Keratinocyte (primary cell): ENCODE results near the gene RFTN1. TPM values are rescaled to one million over a fixed set of nuclear protein-coding genes. Genes with fewer than 3 reads are reported as not detected.

Experiments used
- DNase-seq: peaks from one replicate; pipeline ENCODE4 v3.0.0-alpha.2; 2011; ENCODE audit warnings: low read depth, missing footprints, low spot score
- FAIRE-seq: peaks from 2 replicates; lab custom pipeline; 2011; peaks lifted over from hg19 to GRCh38; lab: Jason Lieb, UNC
- H2AFZ ChIP-seq: 2 replicates; pipeline ENCODE4 v1.6.0; 2012; ENCODE audit warnings: low read length, control low read depth, inconsistent platforms; ENCODE audit not compliant: control insufficient read depth
- H3K27ac ChIP-seq: 2 replicates; pipeline ENCODE4 v1.5.1; 2011; ENCODE audit warnings: low read length; ENCODE audit not compliant: control insufficient read depth, insufficient read depth
- H3K27me3 ChIP-seq: 3 replicates; pipeline ENCODE4 v1.6.0; 2011; ENCODE audit warnings: low read length; ENCODE audit not compliant: control insufficient read depth, insufficient read depth; ENCODE audit errors: extremely low read depth
- H3K36me3 ChIP-seq, 2 experiments: 2 replicates in 1 of 2; 3 replicates in 1 of 2; pipeline ENCODE4 v1.5.1; 2011; ENCODE audit warnings: low read length in 2 of 2, mild to moderate bottlenecking in 1 of 2; ENCODE audit not compliant: control insufficient read depth in 2 of 2, insufficient read depth in 2 of 2; ENCODE audit errors: extremely low read depth in 1 of 2
- H3K4me1 ChIP-seq: 3 replicates; pipeline ENCODE4 v1.5.1; 2011; ENCODE audit warnings: low read length; ENCODE audit not compliant: control insufficient read depth, insufficient read depth; ENCODE audit errors: extremely low read depth
- H3K4me2 ChIP-seq: 3 replicates; pipeline ENCODE4 v1.6.0; 2011; ENCODE audit warnings: low read depth, low read length; ENCODE audit not compliant: control insufficient read depth, insufficient read depth; ENCODE audit errors: extremely low read depth
- H3K4me3 ChIP-seq, 3 experiments: fragments of 200-600 bp in 1 of 3; sonication (generic) in 1 of 3; 2 replicates in 2 of 3; 3 replicates in 1 of 3; pipeline ENCODE4 v1.5.1; 2011 to 2016; ENCODE audit warnings: low read length in 3 of 3, mild to moderate bottlenecking in 3 of 3, control low read depth in 2 of 3, inconsistent platforms in 1 of 3, low read depth in 1 of 3, mixed read lengths in 1 of 3, mixed run types in 1 of 3, moderate library complexity in 1 of 3; ENCODE audit not compliant: control insufficient read depth in 2 of 3, insufficient read depth in 2 of 3; ENCODE audit errors: extremely low read depth in 1 of 3
- H3K79me2 ChIP-seq: 2 replicates; pipeline ENCODE4 v1.6.0; 2012; ENCODE audit warnings: low read length; ENCODE audit not compliant: control insufficient read depth, insufficient read depth
- H3K9ac ChIP-seq: 3 replicates; pipeline ENCODE4 v1.6.0; 2011; ENCODE audit warnings: low read length; ENCODE audit not compliant: control insufficient read depth, insufficient read depth; ENCODE audit errors: extremely low read depth
- H3K9me1 ChIP-seq: 3 replicates; pipeline ENCODE4 v1.6.0; 2011; ENCODE audit warnings: low read length; ENCODE audit not compliant: control insufficient read depth, insufficient read depth; ENCODE audit errors: extremely low read depth
- H3K9me3 ChIP-seq: 2 replicates; pipeline ENCODE4 v1.5.1; 2012; ENCODE audit warnings: low read depth, low read length; ENCODE audit not compliant: control insufficient read depth
- H4K20me1 ChIP-seq: 3 replicates; pipeline ENCODE4 v1.6.0; 2011; ENCODE audit warnings: low read length; ENCODE audit not compliant: control insufficient read depth, insufficient read depth; ENCODE audit errors: extremely low read depth
- EZH2 ChIP-seq: IDR thresholded peaks from one replicate; pipeline ENCODE4 v1.6.1; 2012; ENCODE audit warnings: inconsistent platforms, mild to moderate bottlenecking, low read length, moderate library complexity
- dilution Hi-C: fragments of 300-500 bp; cut with MboI; formaldehyde crosslinking; loops from one replicate; pipeline ENCODE4 v1.7.0; 2020; ENCODE audit warnings: low sequenced_read_pairs; ENCODE audit not compliant: extremely low pct_ligation_motif_present
- polyA plus RNA-seq, 5 experiments: library from polyadenylated mRNA; depleted of rRNA in 3 of 5; stranded (reverse) in 3 of 5; stranded (forward) in 1 of 5; unstranded in 1 of 5; fragments of >200 nt; gene quantifications; 1 replicate in 1 of 5; 2 replicates in 3 of 5; 3 replicates in 1 of 5; pipeline versions ENCODE4 v1.2.1 to v1.2.3, GENCODE V29; 2011 to 2012; ENCODE audit warnings: missing spikeins in 2 of 5, low read depth in 1 of 5, low replicate concordance in 1 of 5
- TF ChIP-seq, protein P1 (sequence below), 3 experiments: IDR thresholded peaks in 1 of 3; conservative IDR thresholded peaks in 1 of 3; optimal IDR thresholded peaks in 1 of 3; 2 replicates in 2 of 3; 3 replicates in 1 of 3; pipeline versions ENCODE3 to v1.5.1; 2011; ENCODE audit warnings: low read length in 3 of 3, mild to moderate bottlenecking in 3 of 3, moderate library complexity in 2 of 3, control low read depth in 1 of 3, inconsistent platforms in 1 of 3; ENCODE audit not compliant: insufficient read depth in 2 of 3; ENCODE audit errors: extremely low read depth in 1 of 3

The RFTN1 gene
- polyA plus RNA-seq, 1 donor (not counting 4 experiments of a cell fraction or from before 2014, with no cell fraction given), result 18.0 TPM

DNA sequence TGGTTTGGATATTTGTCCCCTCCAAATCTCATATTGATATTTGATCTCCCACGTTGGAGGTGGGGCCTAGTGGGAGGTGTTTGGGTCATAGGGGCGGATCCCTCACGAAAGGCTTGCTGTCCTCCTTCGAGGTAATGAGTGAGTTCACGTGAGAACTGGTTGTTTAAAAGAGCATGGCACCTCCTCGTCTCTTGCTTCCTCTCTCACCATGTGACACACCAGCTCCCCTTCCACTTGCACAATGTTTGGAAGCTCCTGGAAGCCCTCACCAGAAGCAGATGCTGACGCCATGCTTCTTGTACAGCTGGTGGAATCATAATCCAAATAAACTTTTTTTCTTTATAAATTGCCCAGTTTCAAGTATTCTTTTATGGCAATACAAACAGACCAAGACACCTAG lies 38.6 kb downstream of the RFTN1 start:
- Histone ChIP-seq H3K27ac (no peak overlapping the region), H3K4me3 (no peak overlapping the region), H3K4me2 (no peak overlapping the region), H3K9ac (no peak overlapping the region), H3K9me1 (no peaks in the 10 kb centered on the region), H3K27me3 (no peaks in the 10 kb centered on the region), H4K20me1 (no peaks in the 10 kb centered on the region), H3K4me1 (peaks cover 5% of the 10 kb centered on the region), H3K79me2 (no peaks in the 10 kb centered on the region), H2AFZ (no peak overlapping the region), H3K9me3 (no peaks in the 10 kb centered on the region), H3K36me3 (peaks cover 0 to 3% of the 10 kb centered on the region in 2 experiments)
- no peak for FAIRE-seq
- dilution Hi-C loops, result no loop called here
- no peak for DNase-seq
- TF ChIP-seq, protein P1, sequence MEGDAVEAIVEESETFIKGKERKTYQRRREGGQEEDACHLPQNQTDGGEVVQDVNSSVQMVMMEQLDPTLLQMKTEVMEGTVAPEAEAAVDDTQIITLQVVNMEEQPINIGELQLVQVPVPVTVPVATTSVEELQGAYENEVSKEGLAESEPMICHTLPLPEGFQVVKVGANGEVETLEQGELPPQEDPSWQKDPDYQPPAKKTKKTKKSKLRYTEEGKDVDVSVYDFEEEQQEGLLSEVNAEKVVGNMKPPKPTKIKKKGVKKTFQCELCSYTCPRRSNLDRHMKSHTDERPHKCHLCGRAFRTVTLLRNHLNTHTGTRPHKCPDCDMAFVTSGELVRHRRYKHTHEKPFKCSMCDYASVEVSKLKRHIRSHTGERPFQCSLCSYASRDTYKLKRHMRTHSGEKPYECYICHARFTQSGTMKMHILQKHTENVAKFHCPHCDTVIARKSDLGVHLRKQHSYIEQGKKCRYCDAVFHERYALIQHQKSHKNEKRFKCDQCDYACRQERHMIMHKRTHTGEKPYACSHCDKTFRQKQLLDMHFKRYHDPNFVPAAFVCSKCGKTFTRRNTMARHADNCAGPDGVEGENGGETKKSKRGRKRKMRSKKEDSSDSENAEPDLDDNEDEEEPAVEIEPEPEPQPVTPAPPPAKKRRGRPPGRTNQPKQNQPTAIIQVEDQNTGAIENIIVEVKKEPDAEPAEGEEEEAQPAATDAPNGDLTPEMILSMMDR (optimal IDR thresholded peaks at IDR 0.05 in 1 of 3, IDR thresholded peaks at IDR 0.05 in 1 of 3, conservative IDR thresholded peaks at IDR 0.05 in 1 of 3; ENCODE audit: extremely low read depth in 1 of 3, insufficient read depth in 2 of 3, low read length in 3 of 3), result no peak
- TF ChIP-seq EZH2, result no peak

- Histone ChIP-seq H4K20me1 (no peaks in the 10 kb centered on the region), H3K4me1 (peaks cover 5% of the 10 kb centered on the region), H3K79me2 (no peaks in the 10 kb centered on the region), H3K9me1 (no peaks in the 10 kb centered on the region), H2AFZ (no peak overlapping the region), H3K27ac (no peak overlapping the region), H3K9me3 (no peaks in the 10 kb centered on the region), H3K36me3 (peaks cover 0 to 6% of the 10 kb centered on the region in 2 experiments), H3K27me3 (no peaks in the 10 kb centered on the region), H3K4me2 (no peak overlapping the region), H3K4me3 (no peak overlapping the region), H3K9ac (no peak overlapping the region)
- dilution Hi-C loops, result no loop called here
- no peak for FAIRE-seq
- DNase-seq, result no peak
- TF ChIP-seq, protein P1 (optimal IDR thresholded peaks at IDR 0.05 in 1 of 3, IDR thresholded peaks at IDR 0.05 in 1 of 3, conservative IDR thresholded peaks at IDR 0.05 in 1 of 3; ENCODE audit: extremely low read depth in 1 of 3, insufficient read depth in 2 of 3, low read length in 3 of 3), result no peak
- no peak for TF ChIP-seq EZH2
Observed at GRCh38 chr3:16474216-16474615, 39.3 kb downstream of the RFTN1 start.
